HG02870 (cell line): ENCODE measurements around the gene PHC2.

Source experiments
- ATAC-seq: cut with Tn5 transposase; IDR thresholded peaks from one replicate; pipeline ENCODE4 v1.9.1; 2021; ENCODE audit warnings: mild to moderate bottlenecking, moderate library complexity; ENCODE audit not compliant: unreplicated experiment

The PHC2 gene

DNA sequence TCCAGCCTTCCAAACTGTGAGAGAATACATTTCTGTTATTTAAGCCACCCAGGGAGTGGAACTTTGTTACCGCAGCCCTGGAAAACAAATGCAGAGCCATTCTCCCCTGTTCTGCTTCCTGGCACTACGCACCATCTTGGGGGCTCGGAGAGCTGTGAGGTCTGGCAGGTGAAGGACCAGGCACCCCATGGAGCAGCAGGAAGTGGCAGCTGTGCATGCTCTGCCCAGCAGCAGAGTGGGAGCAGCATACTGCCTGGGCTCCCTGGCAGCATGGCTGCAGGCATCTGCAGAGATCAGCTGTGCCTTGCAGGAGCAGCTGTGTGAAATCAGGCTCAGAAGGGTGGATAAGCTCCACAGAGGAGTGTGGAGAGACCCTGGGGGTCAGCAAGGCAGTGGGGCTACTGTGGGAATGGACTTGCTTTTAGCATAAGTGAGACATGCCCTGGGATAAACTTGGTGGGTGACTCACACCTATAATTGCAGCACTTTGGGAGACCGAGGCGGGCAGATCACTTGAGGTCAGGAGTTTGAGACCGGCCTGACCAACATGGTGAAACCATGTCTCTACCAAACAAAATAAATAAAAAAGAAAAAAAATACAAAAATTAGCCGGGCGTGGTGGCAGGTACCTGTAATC, 23.9 kb upstream of the PHC2 start:
- no peak for ATAC-seq

DNA sequence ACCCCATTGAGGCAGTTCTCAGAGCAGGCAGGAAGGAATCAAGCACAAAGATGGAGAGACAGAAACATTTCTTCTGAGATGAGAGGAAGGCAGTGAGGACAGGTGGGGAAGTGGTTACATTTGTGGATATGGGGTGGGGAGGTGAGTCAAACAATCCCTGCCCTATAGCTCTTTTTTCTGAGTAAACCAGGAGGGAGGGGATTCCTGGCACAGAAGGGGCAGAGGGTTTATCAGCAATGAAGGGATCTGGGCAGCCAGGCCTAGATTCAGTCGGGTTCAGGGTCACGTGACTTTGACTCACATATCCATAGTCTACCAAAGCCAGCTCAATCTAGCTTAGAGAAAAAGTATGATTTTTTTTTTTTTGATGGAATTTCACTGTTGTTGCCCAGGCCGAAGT, 15.7 kb upstream of the PHC2 start:
- no peak for ATAC-seq

DNA sequence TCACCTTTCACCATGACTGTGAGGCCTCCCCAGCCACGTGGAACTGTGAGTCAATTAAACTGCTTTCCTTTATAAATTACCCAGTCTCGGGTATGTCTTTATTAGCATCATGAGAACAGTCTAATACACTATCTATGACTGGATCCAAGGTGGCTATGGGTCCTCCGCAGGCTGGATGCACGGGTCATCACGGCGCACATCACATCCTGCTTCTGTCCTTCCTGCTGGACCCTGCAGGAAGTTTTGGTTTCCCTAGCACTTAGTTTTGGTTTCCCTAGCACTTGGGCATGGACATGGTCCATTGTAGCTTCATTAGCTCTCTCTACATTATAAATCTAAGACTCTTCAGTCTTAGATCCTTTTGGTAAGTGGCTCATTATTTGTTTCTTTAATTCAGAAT, 14.2 kb upstream of the PHC2 start:
- no peak for ATAC-seq

DNA sequence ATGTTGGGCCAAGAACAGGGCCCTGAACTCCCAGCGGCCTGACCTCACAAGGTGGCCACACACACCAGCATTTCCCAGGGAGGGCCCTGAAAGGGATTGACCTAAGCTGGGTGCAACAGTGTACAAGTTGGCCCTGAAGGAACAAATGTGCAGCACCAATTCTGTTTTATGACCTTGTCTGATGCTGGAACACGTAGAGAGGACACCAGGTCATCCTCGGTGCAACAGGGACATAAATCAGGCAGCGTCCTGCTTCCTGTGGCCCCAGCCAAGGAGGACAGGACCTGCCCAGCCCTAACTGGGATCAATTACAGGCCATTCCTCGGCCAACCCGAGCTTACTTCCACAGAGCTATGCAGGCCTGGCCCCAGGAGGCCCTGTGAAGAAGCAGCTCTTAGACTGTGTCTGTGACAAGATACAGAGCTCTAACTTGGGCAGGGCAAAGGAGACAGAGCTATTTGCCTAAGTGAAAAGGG, 12.8 kb upstream of the PHC2 start:
- ATAC-seq: no peak

DNA sequence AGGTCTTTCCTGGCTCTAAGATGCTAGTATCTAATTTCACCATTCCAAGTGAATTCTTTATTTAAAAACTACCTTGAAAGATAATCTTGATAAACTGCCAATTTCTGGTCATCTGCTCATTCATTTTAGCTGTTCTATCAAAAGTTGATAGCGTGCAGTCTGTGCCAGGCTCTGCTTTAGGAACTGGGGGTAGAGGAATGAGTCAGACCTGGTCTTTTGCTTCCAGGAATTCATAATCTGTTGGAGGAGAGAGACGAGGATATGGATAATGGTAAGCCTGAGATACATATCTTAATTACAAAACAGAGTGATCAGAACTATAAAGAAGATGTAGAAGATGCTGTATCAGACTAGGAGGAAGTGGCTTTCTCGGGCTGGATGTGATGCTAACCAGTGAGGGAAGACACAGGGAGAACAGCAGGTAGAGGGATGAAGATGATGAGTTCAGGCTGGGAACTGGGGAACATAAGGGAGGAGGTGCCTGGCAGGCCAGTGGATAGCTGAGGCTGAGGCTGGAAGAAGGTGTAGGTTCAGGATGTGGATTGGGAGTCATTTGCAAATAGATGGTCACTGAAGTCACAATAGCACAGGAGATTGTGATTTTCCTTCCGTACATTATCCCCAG, 12.3 kb upstream of the PHC2 start:
- no peak for ATAC-seq

DNA sequence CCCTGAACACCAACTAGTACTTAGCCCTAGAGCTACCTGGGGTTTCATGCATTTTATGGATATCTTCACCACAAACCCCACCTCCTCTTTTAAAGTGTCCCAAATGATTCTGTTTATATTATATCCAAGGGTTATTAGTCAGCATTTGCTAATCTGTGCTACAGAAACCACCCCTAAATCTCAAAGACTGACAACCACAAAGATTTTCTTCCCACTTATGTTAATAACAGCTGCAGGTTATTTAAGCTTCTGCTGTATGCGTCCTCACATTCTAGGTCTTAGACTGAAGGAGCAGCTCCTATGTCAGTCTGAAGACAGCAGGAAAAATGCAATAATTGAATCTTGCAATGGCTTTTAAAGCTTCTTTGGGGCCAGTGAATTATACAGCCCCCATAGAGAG, 11.2 kb upstream of the PHC2 start:
- no peak for ATAC-seq

DNA sequence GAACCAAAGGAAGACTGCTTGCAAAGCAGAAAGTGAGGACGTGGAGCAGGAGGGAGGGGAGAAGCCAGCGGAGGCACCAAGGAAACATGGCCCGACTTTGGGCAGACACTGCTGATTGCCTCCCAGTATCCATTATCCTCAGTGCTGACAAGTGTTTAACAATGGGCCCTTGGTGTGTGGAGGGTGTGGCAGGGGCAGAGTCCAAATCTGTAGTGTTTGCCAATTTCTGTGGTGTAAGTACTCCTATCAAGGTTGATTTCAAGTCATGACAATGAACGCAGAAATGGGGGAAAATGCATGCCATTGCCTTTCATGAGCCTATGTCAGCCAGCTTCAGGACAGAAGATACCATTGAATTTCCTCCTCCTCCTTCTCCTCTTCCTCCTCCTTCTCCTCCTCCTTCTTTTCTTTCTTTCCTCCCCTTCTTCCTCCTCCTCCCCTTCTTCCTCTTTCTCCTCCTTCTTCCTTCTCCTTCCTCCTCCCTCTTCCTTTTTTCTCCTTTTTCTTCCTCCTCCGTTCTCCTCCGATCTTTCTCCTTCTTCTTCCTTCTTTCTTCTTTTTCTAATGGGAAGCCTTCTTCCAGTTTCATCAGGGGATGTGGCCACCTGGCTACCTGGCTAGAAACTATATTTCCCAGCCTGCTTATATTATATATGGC, 10.3 kb upstream of the PHC2 start:
- ATAC-seq: no peak

DNA sequence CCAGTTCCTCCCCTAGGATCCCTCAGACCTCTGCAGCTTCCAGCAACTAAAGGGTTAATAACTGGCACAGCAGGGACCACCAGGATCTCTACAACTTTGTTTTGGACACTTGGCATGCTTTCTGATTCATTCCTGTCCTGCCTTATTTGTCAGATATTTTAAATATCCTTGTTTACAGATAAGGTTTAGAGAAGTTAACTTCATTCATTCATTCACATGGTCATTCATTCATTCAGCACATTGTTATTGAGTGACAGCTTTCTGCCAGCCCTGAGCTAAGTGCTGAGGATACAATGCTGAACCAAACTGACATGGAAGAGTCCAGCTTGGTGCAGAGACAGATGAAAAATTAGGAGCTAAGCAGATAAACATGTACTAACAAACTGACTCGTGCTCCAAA, 8.8 kb upstream of the PHC2 start:
- ATAC-seq: no peak

DNA sequence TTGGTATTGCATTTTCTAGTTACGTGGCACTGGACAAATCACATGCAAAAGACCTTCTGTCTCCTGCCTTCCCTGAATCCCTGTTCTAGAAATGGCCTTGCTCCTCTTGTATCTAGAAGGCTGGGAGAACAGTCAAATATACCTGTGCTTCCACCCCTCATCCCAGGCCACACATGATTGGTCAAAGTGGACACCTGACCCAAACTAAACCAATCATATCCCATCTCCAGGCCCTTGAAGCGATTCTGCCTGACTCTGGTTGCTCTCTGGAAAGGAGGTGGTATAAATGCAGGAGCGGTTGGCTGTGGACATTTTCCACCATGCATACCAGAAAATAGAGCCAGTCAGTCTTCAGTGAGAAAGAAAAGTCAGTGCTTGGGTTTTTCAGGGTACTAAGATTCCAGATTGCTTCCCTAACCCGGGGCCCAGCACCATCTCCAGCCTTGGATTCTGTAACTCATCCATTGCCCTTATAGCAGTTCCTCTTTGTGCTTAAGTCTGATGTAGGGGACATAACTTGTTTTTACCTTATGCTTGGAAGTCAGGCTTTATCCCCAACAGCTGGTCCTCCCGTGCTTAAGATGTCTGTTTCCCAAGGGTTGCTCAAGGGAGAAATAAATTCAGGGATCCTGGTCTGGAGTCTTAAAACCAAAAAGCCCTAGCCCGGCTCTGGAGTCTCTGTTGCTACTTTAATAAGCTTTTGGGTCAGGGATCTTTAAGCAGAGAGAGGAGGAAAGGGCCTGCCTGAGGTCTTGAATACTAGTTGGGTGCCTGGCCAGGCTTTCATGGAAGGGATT, 7.7 kb upstream of the PHC2 start:
- ATAC-seq: no peak

DNA sequence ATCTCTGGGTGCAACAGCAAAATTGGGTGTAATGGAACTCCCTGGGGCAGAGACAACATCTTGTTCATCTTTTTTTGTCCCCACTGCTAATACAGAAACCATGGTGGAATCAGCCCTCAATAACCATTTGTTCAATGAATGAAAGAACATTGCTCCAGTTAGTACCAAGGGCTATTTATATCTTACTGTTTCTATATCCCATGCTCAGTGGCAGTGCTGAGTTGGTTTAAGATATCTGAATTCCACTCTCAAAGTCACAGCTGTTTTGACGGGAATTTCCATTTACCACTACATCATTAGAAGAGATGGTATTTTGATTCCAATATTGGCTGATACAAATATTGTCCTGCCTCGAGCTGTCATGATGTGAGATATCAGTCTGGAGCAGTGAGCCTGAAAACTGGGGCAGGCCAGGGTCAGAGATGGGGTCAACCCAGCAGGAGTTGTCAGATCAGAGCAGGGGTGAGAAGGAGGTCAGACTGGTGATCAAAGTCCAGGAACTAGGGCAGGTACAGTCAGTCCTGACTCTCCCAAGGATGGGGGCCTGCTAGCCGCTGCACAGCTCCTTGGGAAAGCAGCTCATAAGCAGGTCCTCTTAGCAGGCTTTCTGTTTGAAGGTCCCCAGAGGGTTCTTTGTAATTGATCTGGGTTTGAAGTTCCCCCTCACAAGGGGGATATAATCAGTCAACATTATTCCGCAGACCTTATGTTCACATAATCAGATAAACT, 5.8 kb upstream of the PHC2 start:
- no peak for ATAC-seq

DNA sequence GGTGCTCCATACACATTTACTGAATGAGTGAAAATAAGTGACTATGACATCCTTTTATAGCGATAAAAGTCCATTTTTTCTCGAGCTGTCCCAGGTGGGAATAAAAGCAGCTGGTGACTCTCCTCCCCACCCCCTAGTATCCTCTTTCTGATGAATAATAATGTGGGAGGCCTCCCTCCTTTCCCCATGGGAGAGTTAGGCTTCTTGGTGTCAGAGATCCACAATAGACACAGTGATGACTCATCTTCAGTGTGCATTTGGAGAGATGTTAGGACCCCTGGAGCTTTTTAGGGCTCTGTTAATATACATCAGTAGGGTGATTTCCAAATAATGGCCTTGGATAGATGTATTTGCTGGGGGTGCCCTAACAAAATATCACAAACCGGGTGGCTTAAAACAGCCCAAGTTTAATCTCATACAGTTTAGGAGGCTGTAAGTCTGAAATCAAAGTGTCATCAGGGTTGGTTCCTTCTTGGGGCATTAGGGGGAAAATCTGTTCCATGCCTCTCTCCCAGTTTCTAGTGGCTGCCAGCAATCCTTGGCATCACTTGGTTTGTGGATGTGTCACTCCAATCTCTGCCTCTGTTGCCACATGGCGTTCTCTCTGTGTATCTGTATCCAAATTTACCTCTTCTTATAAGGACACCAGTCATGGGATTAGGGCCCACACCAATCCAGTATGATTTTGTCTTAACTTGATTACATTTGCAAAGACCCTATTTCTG, 4.4 kb upstream of the PHC2 start:
- ATAC-seq: no peak

DNA sequence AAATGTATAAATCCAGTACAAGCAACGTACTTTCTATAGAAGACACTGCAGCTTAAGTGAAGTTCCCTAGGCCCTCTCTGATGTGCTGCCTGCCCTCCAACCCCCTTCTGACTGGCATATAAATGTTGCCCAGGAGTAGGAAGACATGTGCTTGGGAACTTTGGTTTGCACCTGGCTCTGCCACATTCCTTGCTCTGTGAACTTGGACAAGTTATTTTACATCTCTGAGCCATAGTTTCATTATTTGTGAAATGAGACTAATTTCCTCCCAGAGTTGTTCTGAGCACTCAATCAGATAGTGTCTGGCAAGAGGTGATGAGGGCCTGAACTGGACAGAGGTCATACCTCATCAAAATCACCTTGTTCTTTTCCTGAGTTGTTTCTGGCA, 3.5 kb upstream of the PHC2 start:
- ATAC-seq: no peak

DNA sequence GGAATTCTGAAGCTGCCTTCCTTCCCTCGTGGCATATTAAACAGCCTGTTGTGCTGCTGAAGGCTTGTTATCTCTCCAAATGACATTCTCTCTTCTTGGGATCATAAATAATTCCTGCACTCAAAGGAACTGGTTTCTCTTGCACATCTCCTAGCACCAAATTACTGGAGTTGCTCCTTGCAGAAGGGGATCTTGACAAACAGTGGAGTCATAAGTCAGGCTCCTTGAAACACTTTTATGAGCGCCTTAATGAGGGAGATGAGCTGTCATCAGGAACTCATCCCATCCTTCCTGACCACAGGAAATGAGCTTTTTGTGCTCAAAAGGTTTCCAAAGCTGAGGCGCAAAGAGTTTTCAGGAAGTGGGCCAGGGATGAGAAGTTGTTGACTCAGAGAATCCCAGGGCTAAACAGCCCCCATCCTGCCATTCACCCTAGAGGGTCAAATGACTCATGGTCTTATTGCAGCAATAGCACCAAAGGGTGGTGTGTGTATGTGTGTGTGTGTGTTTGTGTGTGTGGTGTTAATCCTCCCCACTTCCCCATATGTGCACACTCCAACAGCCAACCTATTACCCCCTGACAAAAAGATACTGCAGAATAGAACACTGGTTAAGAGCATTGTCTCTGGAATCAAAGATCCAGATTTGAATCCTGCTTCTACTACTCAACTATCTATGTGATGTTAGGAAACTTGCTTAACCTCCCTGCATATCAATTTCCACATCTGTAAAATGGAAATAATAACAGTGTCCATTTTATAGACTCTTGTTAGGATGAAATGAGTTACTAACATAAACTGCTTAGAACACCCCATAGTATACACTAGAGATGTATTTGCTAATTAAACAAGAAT, 2.8 kb upstream of the PHC2 start:
- no peak for ATAC-seq

DNA sequence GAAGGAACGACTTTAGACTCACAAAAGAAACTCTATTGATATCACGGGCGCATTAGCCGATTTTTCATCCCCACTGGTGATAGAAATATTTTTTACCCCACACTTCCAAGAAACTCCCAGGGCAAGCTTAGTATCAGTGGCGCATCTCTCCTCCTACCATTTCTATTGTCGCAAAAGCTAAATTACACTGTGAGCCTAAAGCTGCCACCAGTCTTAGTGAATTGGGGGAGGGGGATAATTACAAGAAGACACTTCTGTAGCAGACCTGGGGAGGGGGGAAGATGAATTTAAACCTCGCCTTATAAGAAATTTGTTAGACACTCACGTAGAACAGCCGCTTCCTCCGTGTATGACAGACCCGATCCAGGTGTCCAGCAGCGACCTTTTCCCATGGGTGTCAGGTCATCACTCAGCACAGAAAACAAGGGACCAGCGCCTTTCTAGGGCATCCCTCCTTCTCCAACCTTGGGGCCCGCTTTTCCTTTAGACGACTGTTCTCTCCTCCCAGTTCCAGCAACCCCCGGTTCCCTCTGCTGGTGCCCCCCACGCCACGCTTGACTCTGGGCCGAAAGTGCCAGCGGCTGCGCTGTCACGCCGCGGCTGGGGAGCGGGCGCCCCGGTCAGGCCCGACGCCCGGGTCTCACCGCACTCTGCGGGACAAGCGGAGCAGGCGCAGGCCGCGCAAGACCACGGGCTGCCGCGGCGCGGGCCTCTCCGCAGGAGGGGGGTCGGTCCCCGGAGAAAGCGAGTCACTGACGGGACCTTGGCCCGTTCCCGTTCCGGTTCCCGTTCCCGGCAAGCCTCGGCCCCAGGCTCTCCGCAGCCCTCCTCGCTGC, 821 bp downstream of the PHC2 start:
- ATAC-seq: no peak

DNA sequence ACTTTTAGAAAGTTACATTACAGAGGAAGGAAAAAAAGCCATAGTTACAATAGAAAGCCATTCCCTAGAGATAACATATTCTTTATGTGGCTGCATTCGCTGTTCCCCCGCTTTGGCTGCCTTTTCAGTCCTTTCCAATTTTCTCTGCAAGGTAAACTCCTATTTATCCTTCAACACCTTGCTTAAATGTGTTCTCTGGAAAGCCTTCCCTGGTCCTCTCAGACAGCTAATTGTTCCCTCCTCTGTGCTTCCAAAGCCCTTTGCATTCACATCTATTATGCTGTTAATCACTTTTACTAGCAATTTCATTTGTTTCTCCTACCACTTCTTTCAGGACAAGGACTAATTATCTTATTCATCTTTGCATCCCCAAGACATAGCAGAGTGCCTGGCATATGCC, 1.6 kb downstream of the PHC2 start:
- no peak for ATAC-seq

DNA sequence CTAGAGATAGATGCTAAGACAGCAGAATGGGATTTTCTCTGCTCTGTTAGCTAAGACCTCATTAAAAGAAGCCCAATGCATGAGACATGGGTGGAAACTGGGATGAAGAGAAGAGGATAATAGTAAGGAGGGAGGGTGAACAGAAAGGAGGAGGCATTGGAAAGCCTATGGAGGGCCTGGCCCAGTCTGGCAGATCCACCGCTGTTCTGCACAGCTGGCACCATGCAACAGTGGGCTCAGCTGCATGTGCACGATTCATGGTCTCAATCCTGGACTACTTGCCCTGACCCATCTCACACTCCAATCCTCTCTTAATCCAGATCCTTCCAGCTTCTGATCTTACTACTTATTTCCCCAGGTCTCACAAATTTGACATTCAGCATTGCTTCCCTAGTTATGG, 2.2 kb downstream of the PHC2 start:
- no peak for ATAC-seq

DNA sequence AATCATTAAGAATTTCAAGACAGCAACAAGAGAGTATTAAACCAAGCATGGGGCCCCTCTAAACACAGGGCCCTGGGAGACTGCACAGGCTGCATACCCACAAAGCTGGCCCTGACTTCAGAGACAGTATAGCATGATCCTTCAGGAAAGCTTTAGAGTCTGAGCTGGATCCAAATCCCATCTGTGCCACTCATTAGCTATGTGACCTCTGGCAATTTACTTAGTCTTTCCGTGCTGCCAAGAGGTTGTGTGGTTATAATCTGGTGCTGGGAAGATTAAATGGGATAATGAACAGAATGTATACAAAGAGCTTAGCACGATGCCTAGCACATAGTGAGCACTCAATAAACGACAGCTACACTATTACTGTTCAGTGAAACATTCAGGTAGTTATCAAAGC, 4.0 kb downstream of the PHC2 start:
- ATAC-seq: no peak

DNA sequence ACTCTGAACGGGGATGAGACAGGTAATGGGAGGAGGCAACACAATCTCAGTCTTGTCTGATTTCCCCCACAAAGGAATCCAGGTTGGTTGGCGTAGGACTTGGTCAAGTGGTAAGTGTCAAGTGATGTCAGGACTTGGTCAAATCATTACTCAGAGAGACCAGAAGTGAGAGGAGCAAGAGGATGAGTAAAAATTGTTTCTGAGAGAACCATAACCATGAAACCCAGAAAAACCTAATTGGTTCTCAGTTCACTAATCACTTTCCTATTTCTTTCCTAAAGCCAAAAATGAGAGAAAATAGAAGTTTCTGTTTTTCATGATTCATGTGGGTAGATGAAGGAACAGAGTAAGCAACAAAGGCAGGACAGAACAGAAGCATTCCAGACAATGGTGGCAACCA, 5.0 kb downstream of the PHC2 start:
- ATAC-seq: peak; percentile 70

DNA sequence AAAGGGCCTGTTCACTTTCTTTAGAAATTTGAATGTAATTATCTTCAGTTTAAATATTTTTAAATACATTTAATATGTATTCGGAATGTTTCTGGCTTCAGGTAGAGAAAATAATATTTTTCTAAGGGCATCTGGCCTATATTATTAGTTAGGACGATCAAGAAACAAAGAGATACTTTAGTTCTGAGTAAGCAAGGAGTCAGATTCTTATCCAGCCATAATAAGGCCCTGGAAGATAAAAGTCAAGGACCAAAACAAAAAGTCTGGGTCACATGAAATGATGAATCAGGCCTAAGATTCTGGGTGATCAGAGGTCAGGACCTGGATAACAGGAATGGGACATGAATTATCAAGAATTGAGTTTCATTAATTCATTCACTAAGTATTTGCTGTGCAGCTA, 6.3 kb downstream of the PHC2 start:
- no peak for ATAC-seq
